DND-41 (cell line): ENCODE results near the gene JAZF1.

Experiments
- ATAC-seq: fragments of 200-7000 bp; cut with Tn5 transposase; 3 replicates; pipeline ENCODE4 v1.9.1; 2021; ENCODE audit warnings: low read depth; ENCODE audit not compliant: insufficient read depth
- DNase-seq: peaks from one replicate; pipeline ENCODE4 v3.0.0-alpha.2; 2020
- H2AFZ ChIP-seq: 2 replicates; pipeline ENCODE4 v1.6.0; 2012; ENCODE audit warnings: low read depth, low read length
- H3K27ac ChIP-seq: 2 replicates; pipeline ENCODE4 v1.5.1; 2012; ENCODE audit warnings: low read length, inconsistent platforms
- H3K27me3 ChIP-seq: fragments of 200-600 bp; sonication (generic); 2 replicates; pipeline ENCODE4 v1.6.0; 2012; ENCODE audit warnings: low read length, mild to moderate bottlenecking, inconsistent platforms; ENCODE audit not compliant: insufficient read depth, poor library complexity
- H3K36me3 ChIP-seq: 2 replicates; pipeline ENCODE4 v1.5.1; 2012; ENCODE audit warnings: low read length, inconsistent platforms; ENCODE audit not compliant: insufficient read depth
- H3K4me1 ChIP-seq: 2 replicates; pipeline ENCODE4 v1.5.1; 2012; ENCODE audit warnings: mild to moderate bottlenecking, low read length; ENCODE audit not compliant: insufficient read depth
- H3K4me2 ChIP-seq: 2 replicates; pipeline ENCODE4 v1.6.0; 2012; ENCODE audit warnings: mild to moderate bottlenecking, moderate library complexity, low read length, inconsistent platforms; ENCODE audit not compliant: insufficient read depth
- H3K4me3 ChIP-seq, 2 experiments: fragments of 200-600 bp in 1 of 2; shearing (Covaris generic) in 1 of 2; 2 replicates each; pipeline ENCODE4 v1.5.1; 2012 to 2016; ENCODE audit warnings: inconsistent platforms in 2 of 2, low read length in 2 of 2, mild to moderate bottlenecking in 2 of 2, low read depth in 1 of 2, moderate library complexity in 1 of 2
- H3K79me2 ChIP-seq: 2 replicates; pipeline ENCODE4 v1.6.0; 2012; ENCODE audit warnings: low read length, inconsistent platforms; ENCODE audit not compliant: insufficient read depth
- H3K9ac ChIP-seq: 2 replicates; pipeline ENCODE4 v1.6.0; 2012; ENCODE audit warnings: low read depth, mild to moderate bottlenecking, inconsistent platforms, low read length, moderate library complexity
- H3K9me3 ChIP-seq: 2 replicates; pipeline ENCODE4 v1.5.1; 2012; ENCODE audit warnings: low read length, moderate library complexity, mild to moderate bottlenecking, inconsistent platforms; ENCODE audit not compliant: insufficient read depth, severe bottlenecking
- H4K20me1 ChIP-seq: 2 replicates; pipeline ENCODE4 v1.6.0; 2012; ENCODE audit warnings: low read length; ENCODE audit not compliant: insufficient read depth
- EZH2 ChIP-seq: IDR thresholded peaks from 3 replicates; pipeline ENCODE4 v1.6.1; 2012; ENCODE audit warnings: borderline replicate concordance, low read depth, mild to moderate bottlenecking, moderate library complexity, low read length, inconsistent platforms; ENCODE audit not compliant: severe bottlenecking
- TF ChIP-seq, protein P1 (sequence below): IDR thresholded peaks from 2 replicates; pipeline ENCODE4 v1.5.1; 2012; ENCODE audit warnings: borderline replicate concordance, low read length, moderate library complexity, mild to moderate bottlenecking; ENCODE audit not compliant: poor library complexity, severe bottlenecking; ENCODE audit errors: extremely low read depth

The JAZF1 gene

DNA sequence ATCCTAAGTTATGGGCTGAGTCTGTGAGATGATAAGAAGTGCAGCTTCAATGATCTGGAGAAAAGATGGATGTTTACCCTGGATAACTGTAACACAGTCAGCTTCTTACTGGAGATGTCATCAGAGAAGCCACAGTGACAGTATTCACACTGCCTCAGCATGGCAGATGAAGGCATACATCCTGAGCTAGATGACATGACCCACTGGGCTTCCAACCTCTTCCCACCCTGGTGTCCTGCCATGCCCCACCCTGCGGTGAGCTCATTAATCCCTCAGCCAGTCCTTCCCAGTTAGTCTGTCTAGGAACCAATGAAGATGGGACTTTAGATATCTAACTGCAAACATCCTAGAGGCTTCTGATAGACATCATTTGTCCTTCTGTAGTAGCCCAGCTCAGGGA lies 226.8 kb downstream of the JAZF1 start:
- no peaks in the 10 kb centered on the region for H3K79me2 ChIP-seq
- ATAC-seq (no peak), DNase-seq (no peak)
- H3K9me3 ChIP-seq = no peaks in the 10 kb centered on the region
- H3K9ac ChIP-seq = no peak overlapping the region
- H3K27ac ChIP-seq = no peak overlapping the region
- no peak overlapping the region for H3K4me2 ChIP-seq
- no peaks in the 10 kb centered on the region for H3K27me3 ChIP-seq
- H3K4me3 ChIP-seq = no peak overlapping the region
- no peaks in the 10 kb centered on the region for H3K4me1 ChIP-seq
- H3K36me3 ChIP-seq = no peaks in the 10 kb centered on the region
- TF ChIP-seq, protein P1, sequence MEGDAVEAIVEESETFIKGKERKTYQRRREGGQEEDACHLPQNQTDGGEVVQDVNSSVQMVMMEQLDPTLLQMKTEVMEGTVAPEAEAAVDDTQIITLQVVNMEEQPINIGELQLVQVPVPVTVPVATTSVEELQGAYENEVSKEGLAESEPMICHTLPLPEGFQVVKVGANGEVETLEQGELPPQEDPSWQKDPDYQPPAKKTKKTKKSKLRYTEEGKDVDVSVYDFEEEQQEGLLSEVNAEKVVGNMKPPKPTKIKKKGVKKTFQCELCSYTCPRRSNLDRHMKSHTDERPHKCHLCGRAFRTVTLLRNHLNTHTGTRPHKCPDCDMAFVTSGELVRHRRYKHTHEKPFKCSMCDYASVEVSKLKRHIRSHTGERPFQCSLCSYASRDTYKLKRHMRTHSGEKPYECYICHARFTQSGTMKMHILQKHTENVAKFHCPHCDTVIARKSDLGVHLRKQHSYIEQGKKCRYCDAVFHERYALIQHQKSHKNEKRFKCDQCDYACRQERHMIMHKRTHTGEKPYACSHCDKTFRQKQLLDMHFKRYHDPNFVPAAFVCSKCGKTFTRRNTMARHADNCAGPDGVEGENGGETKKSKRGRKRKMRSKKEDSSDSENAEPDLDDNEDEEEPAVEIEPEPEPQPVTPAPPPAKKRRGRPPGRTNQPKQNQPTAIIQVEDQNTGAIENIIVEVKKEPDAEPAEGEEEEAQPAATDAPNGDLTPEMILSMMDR = no peak
- no peak for TF ChIP-seq EZH2
- no peak overlapping the region for H2AFZ ChIP-seq
- no peaks in the 10 kb centered on the region for H4K20me1 ChIP-seq

DNA sequence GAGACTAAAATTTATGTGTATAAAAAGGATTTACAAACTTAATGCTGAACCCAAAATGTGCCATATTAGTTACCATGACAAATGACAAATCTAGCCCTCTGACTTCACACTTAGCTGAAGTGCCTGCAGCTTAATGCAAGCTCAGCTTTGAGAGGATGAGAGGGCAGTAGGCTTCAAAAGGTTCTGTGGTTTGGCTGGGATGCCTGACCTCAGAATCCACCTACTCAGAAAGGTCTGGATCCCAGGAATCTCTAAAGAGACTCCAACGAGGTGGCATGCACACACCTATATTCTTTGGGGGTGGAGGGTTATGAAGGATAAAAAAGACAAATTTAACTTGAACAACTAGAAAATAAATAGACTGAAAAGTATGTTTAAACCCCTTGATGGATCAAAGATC lies 227.2 kb downstream of the JAZF1 start:
- Histone ChIP-seq H3K4me3 (no peak overlapping the region), H3K4me2 (no peak overlapping the region), H2AFZ (no peak overlapping the region), H3K9ac (no peak overlapping the region), H3K27ac (no peak overlapping the region), H3K79me2 (no peaks in the 10 kb centered on the region), H3K36me3 (no peaks in the 10 kb centered on the region), H3K4me1 (no peaks in the 10 kb centered on the region), H4K20me1 (no peaks in the 10 kb centered on the region), H3K27me3 (no peaks in the 10 kb centered on the region), H3K9me3 (no peaks in the 10 kb centered on the region)
- no peak for ATAC-seq
- TF ChIP-seq EZH2 = no peak
- TF ChIP-seq, protein P1 = no peak
- DNase-seq = no peak

- Histone ChIP-seq H4K20me1 (no peaks in the 10 kb centered on the region), H3K4me1 (no peaks in the 10 kb centered on the region), H3K27me3 (no peaks in the 10 kb centered on the region), H3K36me3 (no peaks in the 10 kb centered on the region), H3K4me3 (no peak overlapping the region), H3K79me2 (no peaks in the 10 kb centered on the region), H3K9me3 (no peaks in the 10 kb centered on the region), H3K4me2 (no peak overlapping the region), H3K9ac (no peak overlapping the region), H3K27ac (no peak overlapping the region), H2AFZ (no peak overlapping the region)
- no peak for TF ChIP-seq EZH2
- TF ChIP-seq, protein P1 = no peak
- DNase-seq (no peak), ATAC-seq (no peak)
These were observed 227.9 kb downstream of the JAZF1 start for GRCh38 chr7:27952456-27953285.
